ENCODE data around the gene JMJD1C.

- TF ChIP-seq CTCF (IDR thresholded peaks at IDR 0.05) (no peak), POLR2A (IDR thresholded peaks at IDR 0.05) (no peak)
Measured at GRCh38 chr10:63205421-63205820, 260.4 kb downstream of the JMJD1C start.
